Measurements from ENCODE around the gene FBLN1. TPM values are rescaled to one million over a fixed set of nuclear protein-coding genes. Genes with fewer than 3 reads are reported as not detected.

Gene FBLN1
- total and polyA plus RNA-seq, 2 donors (not counting 1 experiment from before 2014, with no cell fraction given): not detected

DNA sequence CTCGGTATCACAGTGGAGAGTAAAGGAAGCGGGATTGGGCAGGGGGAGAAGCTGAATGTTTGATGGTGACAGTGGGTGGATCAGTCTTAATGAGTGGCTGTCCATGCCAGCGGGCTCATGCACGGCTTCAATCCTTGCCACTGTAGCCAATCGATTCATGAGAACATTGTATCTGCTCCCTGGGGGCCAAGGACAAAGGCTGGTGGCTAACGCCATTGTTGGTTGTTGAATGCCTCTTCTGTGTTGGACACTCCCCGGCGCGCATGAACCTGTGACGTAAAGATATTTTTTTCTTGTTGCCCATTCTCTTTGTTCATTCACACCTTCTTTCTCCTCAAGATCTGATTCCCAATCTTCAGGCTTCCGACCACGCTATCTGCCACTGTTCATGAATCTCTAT is 148.0 kb downstream of the FBLN1 start:
- Mint-ChIP-seq H3K9me3 (ENCODE audit: insufficient read depth) (no peaks in the 10 kb centered on the region), H3K27me3 (peaks cover 64% of the 10 kb centered on the region), H3K4me1 (peaks cover 3% of the 10 kb centered on the region), H3K4me3 (no peak overlapping the region), H3K27ac (no peak overlapping the region)
- ATAC-seq (ENCODE audit: low read depth) (no peak), DNase-seq (no peak)
- H2AFZ ChIP-seq (ENCODE audit: insufficient read depth, low read depth, low read length, poor library complexity, severe bottlenecking): no peak overlapping the region
- TF ChIP-seq EZH2 (IDR thresholded peaks at IDR 0.05; ENCODE audit: borderline replicate concordance, insufficient read depth, low read depth, low read length, poor library complexity, severe bottlenecking): no peak
- TF ChIP-seq, protein P1, sequence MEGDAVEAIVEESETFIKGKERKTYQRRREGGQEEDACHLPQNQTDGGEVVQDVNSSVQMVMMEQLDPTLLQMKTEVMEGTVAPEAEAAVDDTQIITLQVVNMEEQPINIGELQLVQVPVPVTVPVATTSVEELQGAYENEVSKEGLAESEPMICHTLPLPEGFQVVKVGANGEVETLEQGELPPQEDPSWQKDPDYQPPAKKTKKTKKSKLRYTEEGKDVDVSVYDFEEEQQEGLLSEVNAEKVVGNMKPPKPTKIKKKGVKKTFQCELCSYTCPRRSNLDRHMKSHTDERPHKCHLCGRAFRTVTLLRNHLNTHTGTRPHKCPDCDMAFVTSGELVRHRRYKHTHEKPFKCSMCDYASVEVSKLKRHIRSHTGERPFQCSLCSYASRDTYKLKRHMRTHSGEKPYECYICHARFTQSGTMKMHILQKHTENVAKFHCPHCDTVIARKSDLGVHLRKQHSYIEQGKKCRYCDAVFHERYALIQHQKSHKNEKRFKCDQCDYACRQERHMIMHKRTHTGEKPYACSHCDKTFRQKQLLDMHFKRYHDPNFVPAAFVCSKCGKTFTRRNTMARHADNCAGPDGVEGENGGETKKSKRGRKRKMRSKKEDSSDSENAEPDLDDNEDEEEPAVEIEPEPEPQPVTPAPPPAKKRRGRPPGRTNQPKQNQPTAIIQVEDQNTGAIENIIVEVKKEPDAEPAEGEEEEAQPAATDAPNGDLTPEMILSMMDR (IDR thresholded peaks at IDR 0.05): no peak
- H3K27me3 ChIP-seq (replicated peaks in 1 of 4; ENCODE audit: control extremely low read depth in 1 of 4, control insufficient read depth in 3 of 4, insufficient read depth in 4 of 4, low read length in 3 of 4): peaks cover 0 to 9% (median 2%) of the 10 kb centered on the region in 4 experiments
- CTCF ChIA-PET: no interaction called here
- H3K4me2 ChIP-seq (replicated peaks; ENCODE audit: low read depth, low read length, poor library complexity, severe bottlenecking): no peak overlapping the region
- intact Hi-C loops (cut with micrococcal nuclease): no loop called here
- H3K9ac ChIP-seq (ENCODE audit: low read length): no peak overlapping the region
- no peaks in the 10 kb centered on the region for H3K36me3 ChIP-seq (replicated peaks in 1 of 2; ENCODE audit: control extremely low read depth in 1 of 2, control insufficient read depth in 1 of 2, extremely low read depth in 1 of 2, insufficient read depth in 2 of 2, low read length in 1 of 2)
- 96% methylated on average over 11 of the region's 12 CpGs for WGBS (ENCODE audit: insufficient coverage)
- peaks cover 2 to 3% of the 10 kb centered on the region in 2 donors for H3K4me1 ChIP-seq (ENCODE audit: control insufficient read depth in 2 of 2, insufficient read depth in 2 of 2, low read length in 2 of 2)
- POLR2A ChIA-PET: no interaction called here
- H3K9me3 ChIP-seq (ENCODE audit: control extremely low read depth in 1 of 3, control insufficient read depth in 2 of 3, insufficient read depth in 1 of 3, low read length in 2 of 3): peaks cover 0 to 3% (median 0%) of the 10 kb centered on the region in 3 donors
- H3K27ac ChIP-seq (ENCODE audit: low read length in 2 of 2): no peak overlapping the region
- H4K20me1 ChIP-seq (ENCODE audit: control insufficient read depth, insufficient read depth, low read length, poor library complexity, severe bottlenecking): no peaks in the 10 kb centered on the region
- H3K4me3 ChIP-seq (ENCODE audit: control extremely low read depth in 1 of 5, extremely low read depth in 1 of 5, insufficient read depth in 1 of 5, low read depth in 2 of 5, low read length in 4 of 5): no peak overlapping the region
- no peaks in the 10 kb centered on the region for H3K79me2 ChIP-seq (ENCODE audit: control insufficient read depth, insufficient read depth, low read length)

Small RNA genes lying within 50 kb of the gene (small RNA-seq; reads per million reads assigned to genes)
- gene RNU6-1161P (ENCODE audit: insufficient read length, low read depth, low replicate concordance): not detected

Other genes starting within 250 kb of the FBLN1 start
- gene UPK3A, start 217.9 kb upstream of the FBLN1 start, total RNA-seq: not detected in 2 replicates
- 0.13 TPM in 1 of 2 replicates, not detected in the other for gene UPK3A, start 217.9 kb upstream of the FBLN1 start, polyA plus RNA-seq
- gene FAM118A, start 192.9 kb upstream of the FBLN1 start, total RNA-seq: 66.5 and 74.6 TPM in 2 replicates
- gene FAM118A, start 192.9 kb upstream of the FBLN1 start, polyA plus RNA-seq: 66.4 and 216 TPM in 2 replicates
- gene SMC1B, start 89.3 kb upstream of the FBLN1 start, total RNA-seq: 0.07 TPM in 1 of 2 replicates, not detected in the other
- not detected in 2 replicates for gene SMC1B, start 89.3 kb upstream of the FBLN1 start, polyA plus RNA-seq
- gene RIBC2, start 89.2 kb upstream of the FBLN1 start, total RNA-seq: not detected in 2 replicates
- gene RIBC2, start 89.2 kb upstream of the FBLN1 start, polyA plus RNA-seq: not detected in 2 replicates
- gene ATXN10, start 169.0 kb downstream of the FBLN1 start, total RNA-seq: 95.5 and 104 TPM in 2 replicates
- 51.3 and 52.3 TPM in 2 replicates for gene ATXN10, start 169.0 kb downstream of the FBLN1 start, polyA plus RNA-seq

All from B cell (primary cell).